ENCODE measurements around the gene LPCAT4.

GRCh38 chr15:34323217-34323616, 43.8 kb downstream of the LPCAT4 start:
- TF ChIP-seq CTCF (IDR thresholded peaks at IDR 0.05; ENCODE audit: insufficient read depth, low read length, poor library complexity, severe bottlenecking) (no peak), EZH2phosphoT487 (conservative IDR thresholded peaks at IDR 0.05; ENCODE audit: low read length) (no peak)

All from SU-DHL-6 (cell line).